DMS53 (cell line): Measurements from ENCODE around the gene SLC26A3.
"Not testable (repeated sequence)": the region's sequence is repeated elsewhere in the genome, so short reads cannot be mapped to it uniquely, and the experiment has no call there.

Experiments used
- DNase-seq: peaks from one replicate; lab custom pipeline; 2025; lab: John Stamatoyannopoulos, UW

The SLC26A3 gene

DNA sequence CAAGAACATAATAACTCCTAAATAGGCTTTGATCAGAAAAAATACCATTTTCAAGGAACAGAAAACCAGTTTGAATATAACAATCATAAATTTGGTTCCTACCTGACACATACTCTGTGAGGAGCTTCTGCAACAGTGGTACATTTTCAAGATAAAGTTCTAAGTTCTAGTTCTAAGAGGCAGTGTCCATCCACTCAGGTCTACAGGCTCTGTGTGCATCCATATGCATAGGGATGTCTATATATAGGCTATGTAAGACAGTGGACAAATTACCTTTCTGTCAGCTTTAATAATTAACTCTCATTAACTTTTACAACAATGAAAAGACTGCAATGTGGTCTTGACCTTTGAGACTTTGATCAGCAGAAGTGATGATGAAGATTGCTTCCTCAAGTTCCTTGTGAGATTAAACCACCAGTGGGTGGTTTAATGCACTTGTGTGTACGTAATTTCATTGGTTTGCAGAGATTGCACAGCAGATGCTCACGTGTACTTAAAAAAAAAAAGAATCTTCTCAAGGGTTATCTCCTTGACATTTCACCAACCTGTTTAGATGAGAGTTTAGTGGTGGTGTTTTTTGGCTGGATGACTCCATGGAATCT, at the start of gene SLC26A3:
Gene SLC26A3 (minus strand): TSS at position 215 of the 602 bp plus-strand sequence. CDS start 8,714 bp downstream, outside the sequence.
- DNase-seq = no peak

GRCh38 chr7:107850643-107851042, 47.6 kb upstream of the SLC26A3 start:
- no peak for DNase-seq

DNA sequence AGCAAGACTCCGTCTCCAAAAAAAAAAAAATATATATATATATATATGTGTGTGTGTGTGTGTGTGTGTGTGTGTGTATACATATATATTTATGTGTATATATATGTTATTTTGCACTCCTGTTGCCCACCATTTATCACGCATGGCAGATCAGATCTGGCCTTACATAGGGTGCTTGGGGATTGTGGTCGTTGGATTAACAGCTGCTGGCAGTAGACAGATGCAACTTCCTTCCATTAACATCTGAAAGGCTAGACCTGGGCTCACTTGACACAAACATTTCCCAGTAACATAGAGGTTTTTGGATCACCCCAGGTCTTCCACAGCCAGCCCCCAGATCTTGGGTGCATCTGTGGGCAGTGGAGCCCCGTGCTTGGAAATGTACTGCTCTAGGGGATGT, 47.2 kb upstream of the SLC26A3 start:
- DNase-seq = no peak

DNA sequence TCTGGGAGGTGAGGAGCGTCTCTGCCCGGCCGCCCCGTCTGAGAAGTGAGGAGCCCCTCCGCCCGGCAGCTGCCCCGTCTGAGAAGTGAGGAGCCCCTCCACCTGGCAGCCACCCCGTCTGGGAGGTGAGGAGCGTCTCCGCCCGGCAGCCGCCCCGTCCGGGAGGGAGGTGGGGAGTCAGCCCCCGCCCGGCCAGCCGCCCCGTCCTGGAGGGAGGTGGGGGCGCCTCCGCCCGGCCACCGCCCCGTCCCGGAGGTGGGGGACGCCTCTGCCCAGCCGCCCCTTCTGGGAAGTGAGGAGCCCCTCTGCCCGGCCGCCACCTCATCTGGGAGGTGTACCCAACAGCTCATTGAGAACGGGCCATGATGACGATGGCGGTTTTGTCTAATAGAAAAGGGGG, 45.2 kb upstream of the SLC26A3 start:
- DNase-seq = not testable (repeated sequence)

GRCh38 chr7:107847836-107848175, 44.8 kb upstream of the SLC26A3 start:
- not testable (repeated sequence) for DNase-seq

- peak; percentile 77 for DNase-seq
These were observed 44.3 kb upstream of the SLC26A3 start for GRCh38 chr7:107847168-107847835.

- no peak for DNase-seq
These were observed 43.3 kb upstream of the SLC26A3 start for GRCh38 chr7:107846324-107846723.

- no peak for DNase-seq
These were observed 40.2 kb upstream of the SLC26A3 start for GRCh38 chr7:107843184-107843583.

GRCh38 chr7:107842213-107842612, 39.2 kb upstream of the SLC26A3 start:
- DNase-seq = no peak

DNA sequence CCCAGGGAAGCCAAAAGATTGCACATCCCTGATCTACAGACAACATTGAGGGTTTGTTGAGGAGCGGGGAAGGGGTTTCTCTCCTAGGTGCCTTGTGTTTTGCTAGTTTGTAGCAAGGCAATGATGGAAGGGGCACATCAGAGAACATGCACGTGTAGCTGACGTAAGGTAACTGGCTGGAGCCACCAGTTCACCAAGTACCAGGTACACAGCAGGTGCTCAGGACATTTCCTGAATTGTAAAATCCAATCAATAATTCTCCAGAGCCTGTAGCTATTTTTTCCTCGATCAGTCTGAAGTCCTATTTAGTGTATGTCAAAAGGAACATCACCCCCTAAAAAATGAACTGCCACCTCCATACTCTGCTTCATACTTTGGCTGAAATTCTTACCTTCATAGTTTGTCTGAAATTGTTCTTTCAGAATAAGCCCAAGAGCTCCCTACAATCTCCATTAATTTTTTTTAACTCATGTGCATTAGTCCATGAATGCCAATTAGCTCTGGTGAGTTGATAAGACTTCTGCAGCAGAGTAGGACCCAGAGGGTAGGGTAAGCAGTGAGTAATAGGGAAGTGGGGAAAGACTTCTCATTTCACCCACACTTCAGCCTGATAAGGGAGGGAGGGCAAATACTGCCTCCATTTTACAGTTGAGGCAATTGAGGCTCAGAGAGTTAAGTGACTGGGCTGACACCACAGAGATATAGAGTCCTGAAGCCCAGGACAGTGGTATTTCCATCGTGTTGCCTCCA, 36.0 kb upstream of the SLC26A3 start:
- no peak for DNase-seq

DNA sequence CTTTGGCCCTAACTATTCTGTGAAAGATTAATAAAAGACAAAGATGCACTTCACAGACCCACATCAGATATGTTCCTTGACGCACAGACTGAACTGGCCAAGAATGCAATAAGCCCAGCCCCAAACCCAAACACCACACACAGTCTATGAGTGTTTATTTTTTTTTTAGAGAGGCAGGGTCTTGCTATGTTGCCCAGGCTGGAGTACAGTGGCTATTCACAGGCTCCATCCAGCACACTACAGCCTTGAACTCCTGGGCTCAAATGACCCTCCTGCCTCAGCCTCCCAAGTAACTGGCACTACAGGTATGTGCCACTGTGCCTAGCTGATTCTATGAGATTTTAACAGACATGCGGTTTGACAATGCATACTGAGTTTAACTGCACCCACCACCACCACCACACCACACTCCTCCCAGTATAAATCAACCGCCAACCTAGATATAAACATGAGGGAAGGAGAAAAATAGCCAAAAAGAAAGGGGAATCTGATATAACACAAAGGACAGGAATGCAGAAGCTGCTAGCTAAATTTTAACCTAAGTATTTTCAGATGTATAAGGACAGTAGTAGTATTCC, 35.1 kb upstream of the SLC26A3 start:
- DNase-seq = no peak

- no peak for DNase-seq
These were observed 34.1 kb upstream of the SLC26A3 start for GRCh38 chr7:107837145-107837512.

GRCh38 chr7:107836237-107837144, 33.5 kb upstream of the SLC26A3 start:
- peak; percentile 51 for DNase-seq

- DNase-seq = no peak
These were observed 31.4 kb upstream of the SLC26A3 start for GRCh38 chr7:107834401-107834800.

- DNase-seq = no peak
These were observed 30.7 kb upstream of the SLC26A3 start for GRCh38 chr7:107833684-107834106.

GRCh38 chr7:107830420-107830819, 27.4 kb upstream of the SLC26A3 start:
- no peak for DNase-seq

DNA sequence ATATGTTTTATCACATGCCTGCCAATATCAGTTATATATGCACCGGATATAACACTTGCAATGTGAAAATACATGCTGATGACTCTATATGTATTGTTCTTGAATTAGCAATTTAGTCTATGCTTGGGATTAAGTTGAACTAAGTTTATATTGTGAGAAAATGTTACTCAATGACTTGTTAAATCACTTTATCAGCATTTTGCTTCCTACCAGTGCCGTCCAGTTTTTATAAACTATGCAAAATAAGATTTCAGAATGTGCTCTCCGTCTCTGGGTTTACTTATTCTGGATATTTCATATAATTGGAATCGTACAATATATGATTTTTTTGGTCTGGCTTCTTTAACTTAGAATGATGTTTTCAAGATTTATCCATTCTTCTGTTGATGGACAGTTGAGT, 25.5 kb upstream of the SLC26A3 start:
- DNase-seq = no peak

- no peak for DNase-seq
These were observed 24.5 kb upstream of the SLC26A3 start for GRCh38 chr7:107827501-107827900.

- no peak for DNase-seq
These were observed 23.4 kb upstream of the SLC26A3 start for GRCh38 chr7:107826451-107826850.

DNA sequence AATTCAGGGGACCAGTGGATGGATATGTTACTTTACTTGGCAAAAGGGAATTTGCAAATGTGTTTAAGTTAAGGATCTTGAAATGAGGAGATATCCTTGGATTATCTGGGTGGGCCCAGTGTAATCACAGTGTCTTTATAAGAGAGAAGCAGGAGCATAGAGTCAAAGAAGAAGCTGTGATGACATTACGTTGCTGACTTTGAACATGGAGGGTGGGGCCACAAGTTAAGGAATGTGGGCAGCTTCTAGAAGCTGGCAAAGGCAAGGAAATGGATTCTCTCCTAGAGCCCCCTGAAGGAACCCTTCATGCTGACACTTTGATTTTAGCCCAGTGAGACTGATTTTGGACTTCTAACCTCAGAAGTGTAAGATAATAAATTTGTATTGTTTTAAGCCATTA, 21.8 kb upstream of the SLC26A3 start:
- no peak for DNase-seq

DNA sequence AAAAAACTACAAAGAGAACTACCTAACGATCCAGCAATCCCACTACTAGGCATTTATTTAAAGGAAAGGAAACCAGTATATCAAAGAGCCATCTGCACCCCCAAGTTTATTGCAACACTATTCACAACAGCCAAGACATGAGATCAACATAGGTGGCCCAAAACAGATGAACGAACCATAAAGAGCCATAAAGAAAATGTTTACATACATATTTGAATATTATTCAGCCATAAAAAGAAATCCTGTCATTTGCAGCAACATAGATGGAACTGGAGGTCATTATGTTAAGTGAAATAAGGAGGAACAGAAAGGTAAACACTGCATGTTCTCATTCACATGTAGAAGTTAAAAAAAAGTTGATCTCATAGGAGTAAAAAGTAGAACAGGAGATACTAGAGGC, 15.6 kb upstream of the SLC26A3 start:
- no peak for DNase-seq

- no peak for DNase-seq
These were observed 13.1 kb upstream of the SLC26A3 start for GRCh38 chr7:107816011-107816566.
